Upper lobe of left lung (tissue), 4 donors: ENCODE data around the gene NDUFA7.

Experiments
- CTCF ChIP-seq, 6 experiments: fragments of 450-650 bp in 4 of 6; fragments of 200-600 bp in 2 of 6; sonication (generic) in 2 of 6; IDR thresholded peaks; one replicate each; pipeline ENCODE4 v1.5.1; 2016 to 2019; ENCODE audit warnings: antibody characterized with exemption in 6 of 6
- POLR2A ChIP-seq, 4 donors: fragments of 450-650 bp; IDR thresholded peaks; one replicate each; pipeline ENCODE4 v1.5.1; 2016 to 2017; ENCODE audit warnings: antibody characterized with exemption in 4 of 4, mild to moderate bottlenecking in 2 of 4
- POLR2AphosphoS5 ChIP-seq, 2 donors: sonication (generic); formaldehyde crosslinking; IDR thresholded peaks; one replicate each; pipeline ENCODE4 v1.5.1; 2017; ENCODE audit warnings: antibody characterized with exemption in 2 of 2

- TF ChIP-seq POLR2A (IDR thresholded peaks at IDR 0.05) (no peak), CTCF (IDR thresholded peaks at IDR 0.05) (no peak), POLR2AphosphoS5 (IDR thresholded peaks at IDR 0.05) (no peak)
Observed at GRCh38 chr19:8305798-8306197, 15.4 kb downstream of the NDUFA7 start.
